HG03378 (cell line): ENCODE data around the gene SPATA9.

Source experiments
- ATAC-seq: cut with Tn5 transposase; IDR thresholded peaks from one replicate; pipeline ENCODE4 v1.9.1; 2021; ENCODE audit warnings: mild to moderate bottlenecking, moderate library complexity; ENCODE audit not compliant: unreplicated experiment

SPATA9 gene

GRCh38 chr5:95689680-95690079, 6.9 kb upstream of the SPATA9 start:
- ATAC-seq: no peak

- no peak for ATAC-seq
Observed at GRCh38 chr5:95686651-95687050, 3.9 kb upstream of the SPATA9 start.

GRCh38 chr5:95684361-95684760, 1.6 kb upstream of the SPATA9 start:
- ATAC-seq: no peak

- no peak for ATAC-seq
Observed at GRCh38 chr5:95673081-95673480, 9.7 kb downstream of the SPATA9 start.

GRCh38 chr5:95672641-95673040, 10.2 kb downstream of the SPATA9 start:
- no peak for ATAC-seq

- no peak for ATAC-seq
Observed at GRCh38 chr5:95671826-95672225, 11.0 kb downstream of the SPATA9 start.

- ATAC-seq: no peak
Observed at GRCh38 chr5:95670568-95670967, 12.2 kb downstream of the SPATA9 start.

- no peak for ATAC-seq
Observed at GRCh38 chr5:95669985-95670384, 12.8 kb downstream of the SPATA9 start.

GRCh38 chr5:95669540-95669939, 13.3 kb downstream of the SPATA9 start:
- no peak for ATAC-seq

- ATAC-seq: no peak
Observed at GRCh38 chr5:95668728-95669127, 14.1 kb downstream of the SPATA9 start.

GRCh38 chr5:95668216-95668615, 14.6 kb downstream of the SPATA9 start:
- ATAC-seq: no peak

- no peak for ATAC-seq
Observed at GRCh38 chr5:95667678-95668077, 15.1 kb downstream of the SPATA9 start.

- no peak for ATAC-seq
Observed at GRCh38 chr5:95667061-95667618, 15.7 kb downstream of the SPATA9 start.

GRCh38 chr5:95664204-95664786, 18.5 kb downstream of the SPATA9 start:
- ATAC-seq: no peak

- ATAC-seq: no peak
Observed at GRCh38 chr5:95662946-95663345, 19.8 kb downstream of the SPATA9 start.

- no peak for ATAC-seq
Observed at GRCh38 chr5:95660060-95660459, 22.7 kb downstream of the SPATA9 start.

- ATAC-seq: no peak
Observed at GRCh38 chr5:95655575-95655974, 27.2 kb downstream of the SPATA9 start.

- no peak for ATAC-seq
Observed at GRCh38 chr5:95654196-95654595, 28.6 kb downstream of the SPATA9 start.

GRCh38 chr5:95652849-95653248, 29.9 kb downstream of the SPATA9 start:
- ATAC-seq: no peak

GRCh38 chr5:95649842-95650620, 32.8 kb downstream of the SPATA9 start:
- no peak for ATAC-seq

- ATAC-seq: no peak
Observed at GRCh38 chr5:95649274-95649673, 33.5 kb downstream of the SPATA9 start.
